ENCODE data around the gene STX5. TPM values are rescaled to one million over a fixed set of nuclear protein-coding genes. Genes with fewer than 3 reads are reported as not detected.
A peak's percentile ranks its signal among the peaks of the same experiment; 100 is the strongest.

Gene STX5
- total and polyA plus RNA-seq, 9 of the 15 experiments (the other 6 are each of a cell fraction or from before 2014, with no cell fraction given) = 2.8 to 28.6 (median 23.7) TPM

DNA sequence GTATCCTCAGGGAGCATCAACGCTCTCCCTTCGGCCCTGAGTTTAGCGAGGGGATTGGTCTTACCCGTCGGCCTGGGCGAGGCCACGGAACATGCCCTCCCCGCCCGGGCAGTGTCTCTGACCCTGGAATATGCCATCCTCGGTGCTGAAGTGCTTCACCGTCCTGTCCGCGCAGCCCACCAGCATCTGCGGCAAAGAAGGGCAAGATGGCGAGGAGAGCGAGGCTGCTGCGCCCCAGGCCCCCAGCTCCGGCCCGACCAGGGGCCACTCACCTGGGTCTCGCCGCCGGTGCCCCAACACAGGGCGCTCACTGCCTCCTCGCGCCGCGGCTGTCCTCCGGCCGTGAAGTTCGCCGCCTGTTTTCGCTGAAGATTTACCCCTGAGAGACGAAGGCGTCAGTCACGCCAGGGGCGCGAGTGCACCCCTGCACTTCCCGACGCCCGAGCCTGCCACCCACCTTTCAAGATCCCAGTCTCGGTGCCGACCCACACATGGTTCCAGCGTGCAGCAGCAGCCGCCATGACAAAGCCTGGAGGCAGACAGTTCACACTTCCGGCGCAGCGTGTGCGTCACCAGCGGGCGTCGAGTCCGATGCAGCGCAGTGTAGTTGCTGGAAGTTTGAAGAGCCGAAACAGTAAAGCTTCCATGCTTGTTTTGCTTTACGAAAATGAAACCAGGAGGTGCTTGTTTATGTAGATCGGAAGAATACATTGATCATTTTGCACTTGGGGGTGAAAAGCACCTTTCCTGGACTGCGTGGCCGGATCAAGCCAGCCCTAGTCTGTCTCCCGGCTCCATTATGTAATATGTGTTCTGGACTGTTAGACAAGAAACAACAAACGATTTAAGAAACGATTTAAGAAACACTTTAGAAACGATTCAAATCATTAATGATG, 7.4 kb upstream of the STX5 start, which contains the start of gene WDR74 (continued):
- TF ChIP-seq TFAM (CRISPR knock-in tag; conservative IDR thresholded peaks at IDR 0.05) (no peak), FOXP1 (CRISPR knock-in tag; IDR thresholded peaks at IDR 0.05) (0 out of 2 replicates have a peak, but pooled peaks have one; percentile 81), ZNF274 (IDR thresholded peaks at IDR 0.05; ENCODE audit: borderline replicate concordance, low read depth, low read length) (no peak), BRF1 (IDR thresholded peaks at IDR 0.05; ENCODE audit: borderline replicate concordance, extremely low read depth, insufficient read length) (no peak), MYC (IDR thresholded peaks at IDR 0.05; ENCODE audit: low read depth, low read length) (peak; percentile 99), MYC (CRISPR knock-in tag; IDR thresholded peaks at IDR 0.05; ENCODE audit: borderline replicate concordance, low read depth) (peak; percentile 94), ZNF282 (CRISPR knock-in tag; IDR thresholded peaks at IDR 0.05) (no peak), SPI1 (IDR thresholded peaks at IDR 0.05; ENCODE audit: borderline replicate concordance, low read depth, low read length) (no peak), ZNF121 (CRISPR knock-in tag; conservative IDR thresholded peaks at IDR 0.05) (no peak), CBX5 (IDR thresholded peaks at IDR 0.05; ENCODE audit: borderline replicate concordance, low read depth) (no peak), ZC3H8 (IDR thresholded peaks at IDR 0.05) (0 out of 2 replicates have a peak, but pooled peaks have one; percentile 6)
- TF ChIP-seq, protein P1, sequence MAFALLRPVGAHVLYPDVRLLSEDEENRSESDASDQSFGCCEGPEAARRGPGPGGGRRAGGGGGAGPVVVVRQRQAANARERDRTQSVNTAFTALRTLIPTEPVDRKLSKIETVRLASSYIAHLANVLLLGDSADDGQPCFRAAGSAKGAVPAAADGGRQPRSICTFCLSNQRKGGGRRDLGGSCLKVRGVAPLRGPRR (CRISPR knock-in tag; IDR thresholded peaks at IDR 0.05) = no peak
- TF ChIP-seq, protein P2, sequence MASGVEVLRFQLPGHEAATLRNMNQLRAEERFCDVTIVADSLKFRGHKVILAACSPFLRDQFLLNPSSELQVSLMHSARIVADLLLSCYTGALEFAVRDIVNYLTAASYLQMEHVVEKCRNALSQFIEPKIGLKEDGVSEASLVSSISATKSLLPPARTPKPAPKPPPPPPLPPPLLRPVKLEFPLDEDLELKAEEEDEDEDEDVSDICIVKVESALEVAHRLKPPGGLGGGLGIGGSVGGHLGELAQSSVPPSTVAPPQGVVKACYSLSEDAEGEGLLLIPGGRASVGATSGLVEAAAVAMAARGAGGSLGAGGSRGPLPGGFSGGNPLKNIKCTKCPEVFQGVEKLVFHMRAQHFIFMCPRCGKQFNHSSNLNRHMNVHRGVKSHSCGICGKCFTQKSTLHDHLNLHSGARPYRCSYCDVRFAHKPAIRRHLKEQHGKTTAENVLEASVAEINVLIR (CRISPR knock-in tag; IDR thresholded peaks at IDR 0.05) = peak; percentile 97
- TF ChIP-seq, protein P3, sequence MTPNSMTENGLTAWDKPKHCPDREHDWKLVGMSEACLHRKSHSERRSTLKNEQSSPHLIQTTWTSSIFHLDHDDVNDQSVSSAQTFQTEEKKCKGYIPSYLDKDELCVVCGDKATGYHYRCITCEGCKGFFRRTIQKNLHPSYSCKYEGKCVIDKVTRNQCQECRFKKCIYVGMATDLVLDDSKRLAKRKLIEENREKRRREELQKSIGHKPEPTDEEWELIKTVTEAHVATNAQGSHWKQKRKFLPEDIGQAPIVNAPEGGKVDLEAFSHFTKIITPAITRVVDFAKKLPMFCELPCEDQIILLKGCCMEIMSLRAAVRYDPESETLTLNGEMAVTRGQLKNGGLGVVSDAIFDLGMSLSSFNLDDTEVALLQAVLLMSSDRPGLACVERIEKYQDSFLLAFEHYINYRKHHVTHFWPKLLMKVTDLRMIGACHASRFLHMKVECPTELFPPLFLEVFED (CRISPR knock-in tag; conservative IDR thresholded peaks at IDR 0.05) = 0 out of 2 replicates have a peak, but pooled peaks have one; percentile 21
- TF ChIP-seq, protein P4, sequence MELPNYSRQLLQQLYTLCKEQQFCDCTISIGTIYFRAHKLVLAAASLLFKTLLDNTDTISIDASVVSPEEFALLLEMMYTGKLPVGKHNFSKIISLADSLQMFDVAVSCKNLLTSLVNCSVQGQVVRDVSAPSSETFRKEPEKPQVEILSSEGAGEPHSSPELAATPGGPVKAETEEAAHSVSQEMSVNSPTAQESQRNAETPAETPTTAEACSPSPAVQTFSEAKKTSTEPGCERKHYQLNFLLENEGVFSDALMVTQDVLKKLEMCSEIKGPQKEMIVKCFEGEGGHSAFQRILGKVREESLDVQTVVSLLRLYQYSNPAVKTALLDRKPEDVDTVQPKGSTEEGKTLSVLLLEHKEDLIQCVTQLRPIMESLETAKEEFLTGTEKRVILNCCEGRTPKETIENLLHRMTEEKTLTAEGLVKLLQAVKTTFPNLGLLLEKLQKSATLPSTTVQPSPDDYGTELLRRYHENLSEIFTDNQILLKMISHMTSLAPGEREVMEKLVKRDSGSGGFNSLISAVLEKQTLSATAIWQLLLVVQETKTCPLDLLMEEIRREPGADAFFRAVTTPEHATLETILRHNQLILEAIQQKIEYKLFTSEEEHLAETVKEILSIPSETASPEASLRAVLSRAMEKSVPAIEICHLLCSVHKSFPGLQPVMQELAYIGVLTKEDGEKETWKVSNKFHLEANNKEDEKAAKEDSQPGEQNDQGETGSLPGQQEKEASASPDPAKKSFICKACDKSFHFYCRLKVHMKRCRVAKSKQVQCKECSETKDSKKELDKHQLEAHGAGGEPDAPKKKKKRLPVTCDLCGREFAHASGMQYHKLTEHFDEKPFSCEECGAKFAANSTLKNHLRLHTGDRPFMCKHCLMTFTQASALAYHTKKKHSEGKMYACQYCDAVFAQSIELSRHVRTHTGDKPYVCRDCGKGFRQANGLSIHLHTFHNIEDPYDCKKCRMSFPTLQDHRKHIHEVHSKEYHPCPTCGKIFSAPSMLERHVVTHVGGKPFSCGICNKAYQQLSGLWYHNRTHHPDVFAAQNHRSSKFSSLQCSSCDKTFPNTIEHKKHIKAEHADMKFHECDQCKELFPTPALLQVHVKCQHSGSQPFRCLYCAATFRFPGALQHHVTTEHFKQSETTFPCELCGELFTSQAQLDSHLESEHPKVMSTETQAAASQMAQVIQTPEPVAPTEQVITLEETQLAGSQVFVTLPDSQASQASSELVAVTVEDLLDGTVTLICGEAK (IDR thresholded peaks at IDR 0.05) = peak; percentile 88
- TF ChIP-seq, protein P4 (CRISPR knock-in tag; IDR thresholded peaks at IDR 0.05) = no peak

Measured in K562 (cell line).